GM15510 (cell line): Measurements from ENCODE around the gene SRPK1.

Experiments
- POLR2A ChIP-seq: IDR thresholded peaks from 3 replicates; pipeline ENCODE4 v1.6.1; 2011; ENCODE audit warnings: borderline replicate concordance; ENCODE audit not compliant: insufficient read length; ENCODE audit errors: extremely low read depth

Gene SRPK1

GRCh38 chr6:35905841-35906498 lies 14.9 kb downstream of the SRPK1 start:
- TF ChIP-seq POLR2A: no peak

DNA sequence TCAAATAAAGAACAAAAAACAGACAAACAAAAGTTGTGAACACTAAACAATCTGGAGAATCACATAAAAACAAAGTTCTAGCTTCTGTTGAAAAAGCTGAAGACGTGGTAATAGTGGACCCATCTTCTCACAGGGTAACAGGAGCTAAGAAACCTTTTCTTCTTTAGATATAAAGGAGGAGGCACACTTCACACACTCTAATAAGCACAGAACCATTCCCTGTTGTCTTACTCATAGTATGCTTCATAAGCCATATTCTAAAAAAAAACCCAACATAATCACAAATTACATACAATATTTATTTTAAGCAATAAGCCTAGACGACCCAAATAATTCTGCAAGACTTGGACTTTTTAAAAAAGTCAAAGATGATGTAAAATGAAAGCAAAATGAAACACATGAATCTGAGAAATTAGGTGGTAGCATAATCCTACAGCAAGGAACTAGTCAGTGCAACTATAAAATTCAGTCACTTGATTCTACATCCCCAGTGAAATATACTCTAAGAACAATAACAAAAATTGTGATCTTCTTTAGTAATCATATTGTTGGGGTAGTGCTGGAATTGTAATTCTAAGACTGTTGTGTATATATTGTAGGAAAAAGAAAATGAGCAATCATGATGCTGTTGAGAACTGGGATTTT lies 15.6 kb downstream of the SRPK1 start:
- TF ChIP-seq POLR2A: no peak

GRCh38 chr6:35903679-35904078 lies 17.2 kb downstream of the SRPK1 start:
- TF ChIP-seq POLR2A: no peak

DNA sequence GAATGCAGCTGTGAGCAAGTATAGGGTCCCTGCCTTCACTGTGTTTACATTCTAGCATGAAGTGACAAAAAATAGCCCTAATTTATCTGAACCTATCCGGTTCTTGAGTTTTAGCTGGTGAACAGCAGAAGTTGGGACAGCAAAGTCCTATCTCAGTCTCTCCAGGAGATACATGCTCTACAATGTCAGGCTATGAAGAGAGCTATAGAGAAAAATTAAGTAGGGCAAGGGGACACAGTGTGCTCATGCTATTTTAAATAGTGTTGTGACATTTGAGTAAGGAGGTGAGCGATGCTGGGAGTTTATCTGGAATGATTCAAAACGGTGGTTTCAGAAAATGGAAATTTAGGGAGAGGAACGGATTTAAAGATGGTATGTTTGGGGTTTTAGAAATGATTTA lies 20.4 kb downstream of the SRPK1 start:
- TF ChIP-seq POLR2A: no peak

GRCh38 chr6:35898003-35898402 lies 22.9 kb downstream of the SRPK1 start:
- no peak for TF ChIP-seq POLR2A

DNA sequence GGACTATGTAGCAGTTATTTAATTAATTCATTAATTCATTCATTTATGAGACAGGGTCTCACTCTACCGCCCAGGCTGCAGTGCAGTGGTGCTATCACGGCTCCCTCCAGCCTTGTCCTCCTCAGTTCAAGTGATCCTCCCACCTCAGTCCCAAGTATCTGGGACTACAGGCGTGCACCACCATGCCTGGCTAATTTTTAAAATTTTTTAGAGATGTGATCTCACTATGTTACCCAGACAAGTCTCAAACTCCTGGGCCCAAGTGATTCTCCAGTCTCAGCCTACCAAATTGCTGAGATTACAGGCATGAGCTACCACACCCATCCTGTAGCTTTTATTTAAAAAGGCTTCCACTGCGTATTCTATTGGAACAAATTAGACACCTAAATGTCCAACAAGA lies 23.4 kb downstream of the SRPK1 start:
- TF ChIP-seq POLR2A: no peak

GRCh38 chr6:35897036-35897435 lies 23.9 kb downstream of the SRPK1 start:
- TF ChIP-seq POLR2A: no peak

- no peak for TF ChIP-seq POLR2A
Observed at GRCh38 chr6:35896228-35896627, 24.7 kb downstream of the SRPK1 start.

DNA sequence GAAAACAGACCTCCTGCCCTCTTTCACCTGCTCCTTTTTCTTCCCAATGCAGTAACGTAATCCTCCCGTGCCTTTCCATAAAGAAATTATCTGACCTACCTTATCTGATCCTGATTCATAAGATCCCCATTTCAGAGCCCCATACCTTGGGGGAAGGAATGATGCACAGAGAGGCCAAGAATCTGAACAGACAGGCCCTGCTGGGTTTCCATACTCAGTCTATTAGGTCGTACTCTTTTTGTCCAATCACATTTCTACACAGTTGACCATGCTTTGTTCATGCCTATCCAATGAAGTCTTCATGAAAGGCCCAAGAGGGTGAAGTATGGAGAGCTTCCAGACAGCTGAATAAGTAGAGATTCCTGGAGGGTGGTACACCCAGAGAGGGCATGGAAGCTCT lies 25.3 kb downstream of the SRPK1 start:
- TF ChIP-seq POLR2A: no peak

- no peak for TF ChIP-seq POLR2A
Observed at GRCh38 chr6:35894776-35895175, 26.1 kb downstream of the SRPK1 start.

DNA sequence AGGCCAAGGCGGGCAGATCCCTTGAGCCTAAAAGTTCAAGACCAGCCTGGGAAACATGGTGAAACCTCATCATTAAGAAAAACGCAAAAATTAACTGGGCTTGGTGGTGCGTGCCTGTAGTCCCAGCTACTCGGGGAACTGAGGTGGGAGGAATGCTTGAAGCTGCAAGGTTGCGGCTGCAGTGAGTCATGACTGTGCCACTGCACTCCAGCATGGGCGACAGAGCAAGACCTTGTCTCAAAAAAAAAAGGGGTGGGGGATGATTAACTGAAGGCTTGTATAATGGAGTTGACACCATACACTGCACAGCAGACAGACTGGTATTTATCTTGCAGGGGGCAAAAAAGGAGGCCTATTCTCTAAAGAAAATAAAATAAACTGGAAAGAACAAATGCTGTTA lies 27.7 kb downstream of the SRPK1 start:
- no peak for TF ChIP-seq POLR2A

DNA sequence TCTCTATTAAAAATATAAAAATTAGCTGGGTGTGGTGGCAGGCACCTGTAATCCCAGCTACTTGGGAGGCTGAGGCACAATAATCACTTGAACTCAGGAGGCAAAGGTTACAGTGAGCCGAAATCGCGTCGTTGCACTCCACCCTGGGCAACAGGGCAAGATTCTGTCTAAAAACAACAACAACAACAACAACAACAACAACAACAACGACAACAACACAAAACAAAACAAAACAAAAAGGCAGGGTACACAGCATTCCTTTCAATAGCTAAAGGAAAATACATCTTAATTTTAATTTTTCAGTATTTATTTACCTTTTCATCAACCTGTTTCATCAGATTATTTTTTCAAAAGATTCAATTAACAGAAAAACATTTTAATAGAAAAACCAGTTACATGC lies 28.4 kb downstream of the SRPK1 start:
- TF ChIP-seq POLR2A: no peak

- no peak for TF ChIP-seq POLR2A
Observed at GRCh38 chr6:35879151-35879550, 41.7 kb downstream of the SRPK1 start.

DNA sequence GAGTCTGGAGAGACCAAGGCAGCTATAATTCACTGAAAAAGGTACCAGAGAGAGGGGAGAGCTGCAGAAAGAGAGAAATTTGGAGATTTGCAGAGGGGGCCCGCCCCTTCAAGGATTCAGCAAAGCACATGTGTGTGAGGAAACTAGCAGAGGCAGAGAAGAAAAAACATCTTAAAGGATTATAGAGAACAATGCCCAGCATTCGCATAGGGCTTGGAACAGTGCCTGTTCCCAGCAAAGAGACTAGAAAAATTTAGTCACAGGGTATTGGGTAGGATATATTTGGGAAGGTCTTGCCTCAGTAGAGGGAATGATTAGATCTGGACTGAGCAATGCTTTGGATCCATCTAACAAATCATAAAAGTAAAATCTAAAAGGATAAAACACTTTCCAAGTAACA lies 44.0 kb downstream of the SRPK1 start:
- no peak for TF ChIP-seq POLR2A

DNA sequence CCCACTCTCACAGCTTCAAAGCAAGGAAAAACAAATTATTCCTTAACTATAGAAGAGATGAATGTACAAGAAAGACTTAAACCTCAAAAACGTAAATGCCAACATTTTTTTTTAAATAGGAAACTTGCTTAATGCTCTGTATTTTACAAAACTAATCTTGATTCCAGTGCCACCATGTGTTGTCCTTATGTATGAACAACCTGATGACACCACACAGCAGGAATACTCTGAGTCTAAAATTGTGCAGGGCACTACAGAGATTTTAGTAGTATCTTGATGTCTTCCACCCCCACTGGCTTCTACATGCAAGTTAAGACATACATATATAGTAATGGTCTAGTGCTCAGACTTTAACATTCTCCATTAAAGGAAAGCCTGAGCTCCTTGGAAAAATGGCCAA lies 46.2 kb downstream of the SRPK1 start:
- no peak for TF ChIP-seq POLR2A

GRCh38 chr6:35859367-35859766 lies 61.5 kb downstream of the SRPK1 start:
- TF ChIP-seq POLR2A: no peak
